Measurements from ENCODE around the gene HNRNPLL. TPM values are rescaled to one million over a fixed set of nuclear protein-coding genes. Genes with fewer than 3 reads are reported as not detected.
A peak's percentile ranks its signal among the peaks of the same experiment; 100 is the strongest.

Gene HNRNPLL
- total and polyA plus RNA-seq, 2 of the 13 experiments (the other 11 are each of a cell fraction or from before 2014, with no cell fraction given), result 49.4 to 103 TPM

DNA sequence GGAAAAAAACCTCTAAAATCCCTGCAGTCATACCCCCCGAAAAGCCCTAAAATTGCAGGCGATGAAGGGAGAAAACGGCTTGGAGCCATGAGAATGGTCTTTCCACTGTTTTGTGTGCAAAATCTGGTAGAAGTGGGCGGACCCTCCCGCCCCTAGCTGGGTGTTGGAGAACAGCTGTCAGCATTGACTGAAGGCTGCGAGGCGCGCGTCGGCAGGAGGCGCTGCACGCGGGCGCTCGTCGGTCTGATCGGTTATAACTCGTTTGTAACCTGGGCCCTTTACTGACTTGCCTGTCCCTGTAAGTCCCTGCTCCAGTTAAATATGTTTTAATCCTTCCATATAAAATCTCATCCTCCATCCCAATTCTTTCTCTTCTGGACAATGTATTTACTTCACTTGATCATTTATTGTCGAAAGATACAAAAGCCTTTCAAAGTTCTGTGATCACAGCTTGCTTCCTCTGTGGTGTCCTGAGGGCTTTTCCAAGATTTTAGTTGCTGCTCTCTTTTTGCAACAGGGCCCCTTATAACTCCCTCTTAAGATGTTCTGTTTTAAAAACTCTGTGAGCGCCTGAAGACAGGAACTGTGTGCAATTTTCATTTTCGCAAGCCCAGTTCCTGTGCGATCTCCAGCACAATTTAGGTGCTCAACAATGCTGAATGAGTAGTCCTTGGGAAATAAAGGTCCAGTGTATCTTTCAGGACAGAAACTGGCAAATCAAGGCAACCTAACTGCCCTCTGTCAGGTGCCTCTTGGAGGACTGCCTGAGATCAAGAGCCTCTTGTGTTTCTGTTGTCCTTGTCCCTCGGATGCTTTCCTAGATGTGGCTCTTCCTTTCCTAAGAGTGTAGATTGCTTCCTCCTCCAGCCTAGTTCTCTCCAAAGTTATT is 918 bp upstream of the HNRNPLL start (continued):
- TF ChIP-seq, protein P1, sequence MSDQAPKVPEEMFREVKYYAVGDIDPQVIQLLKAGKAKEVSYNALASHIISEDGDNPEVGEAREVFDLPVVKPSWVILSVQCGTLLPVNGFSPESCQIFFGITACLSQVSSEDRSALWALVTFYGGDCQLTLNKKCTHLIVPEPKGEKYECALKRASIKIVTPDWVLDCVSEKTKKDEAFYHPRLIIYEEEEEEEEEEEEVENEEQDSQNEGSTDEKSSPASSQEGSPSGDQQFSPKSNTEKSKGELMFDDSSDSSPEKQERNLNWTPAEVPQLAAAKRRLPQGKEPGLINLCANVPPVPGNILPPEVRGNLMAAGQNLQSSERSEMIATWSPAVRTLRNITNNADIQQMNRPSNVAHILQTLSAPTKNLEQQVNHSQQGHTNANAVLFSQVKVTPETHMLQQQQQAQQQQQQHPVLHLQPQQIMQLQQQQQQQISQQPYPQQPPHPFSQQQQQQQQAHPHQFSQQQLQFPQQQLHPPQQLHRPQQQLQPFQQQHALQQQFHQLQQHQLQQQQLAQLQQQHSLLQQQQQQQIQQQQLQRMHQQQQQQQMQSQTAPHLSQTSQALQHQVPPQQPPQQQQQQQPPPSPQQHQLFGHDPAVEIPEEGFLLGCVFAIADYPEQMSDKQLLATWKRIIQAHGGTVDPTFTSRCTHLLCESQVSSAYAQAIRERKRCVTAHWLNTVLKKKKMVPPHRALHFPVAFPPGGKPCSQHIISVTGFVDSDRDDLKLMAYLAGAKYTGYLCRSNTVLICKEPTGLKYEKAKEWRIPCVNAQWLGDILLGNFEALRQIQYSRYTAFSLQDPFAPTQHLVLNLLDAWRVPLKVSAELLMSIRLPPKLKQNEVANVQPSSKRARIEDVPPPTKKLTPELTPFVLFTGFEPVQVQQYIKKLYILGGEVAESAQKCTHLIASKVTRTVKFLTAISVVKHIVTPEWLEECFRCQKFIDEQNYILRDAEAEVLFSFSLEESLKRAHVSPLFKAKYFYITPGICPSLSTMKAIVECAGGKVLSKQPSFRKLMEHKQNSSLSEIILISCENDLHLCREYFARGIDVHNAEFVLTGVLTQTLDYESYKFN (CRISPR knock-in tag; conservative IDR thresholded peaks at IDR 0.05), result peak; percentile 6; the same call in 1 of the 2 replicates
- TF ChIP-seq ZNF615 (CRISPR knock-in tag; IDR thresholded peaks at IDR 0.05; ENCODE audit: borderline replicate concordance), result peak; percentile 95; the same call in 1 of the 2 replicates
- TF ChIP-seq, protein P2, sequence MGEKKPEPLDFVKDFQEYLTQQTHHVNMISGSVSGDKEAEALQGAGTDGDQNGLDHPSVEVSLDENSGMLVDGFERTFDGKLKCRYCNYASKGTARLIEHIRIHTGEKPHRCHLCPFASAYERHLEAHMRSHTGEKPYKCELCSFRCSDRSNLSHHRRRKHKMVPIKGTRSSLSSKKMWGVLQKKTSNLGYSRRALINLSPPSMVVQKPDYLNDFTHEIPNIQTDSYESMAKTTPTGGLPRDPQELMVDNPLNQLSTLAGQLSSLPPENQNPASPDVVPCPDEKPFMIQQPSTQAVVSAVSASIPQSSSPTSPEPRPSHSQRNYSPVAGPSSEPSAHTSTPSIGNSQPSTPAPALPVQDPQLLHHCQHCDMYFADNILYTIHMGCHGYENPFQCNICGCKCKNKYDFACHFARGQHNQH (CRISPR knock-in tag; IDR thresholded peaks at IDR 0.05), result peak; percentile 63; the same call in 1 of the 2 replicates
- TF ChIP-seq, protein P3, sequence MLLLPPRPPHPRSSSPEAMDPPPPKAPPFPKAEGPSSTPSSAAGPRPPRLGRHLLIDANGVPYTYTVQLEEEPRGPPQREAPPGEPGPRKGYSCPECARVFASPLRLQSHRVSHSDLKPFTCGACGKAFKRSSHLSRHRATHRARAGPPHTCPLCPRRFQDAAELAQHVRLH (CRISPR knock-in tag; IDR thresholded peaks at IDR 0.05; ENCODE audit: borderline replicate concordance, low read depth), result 0 out of 2 replicates have a peak, but pooled peaks have one; percentile 44
- no peak; the same call in 1 of the 2 replicates for TF ChIP-seq TP53 (CRISPR knock-in tag; conservative IDR thresholded peaks at IDR 0.05)
- TF ChIP-seq, protein P4, sequence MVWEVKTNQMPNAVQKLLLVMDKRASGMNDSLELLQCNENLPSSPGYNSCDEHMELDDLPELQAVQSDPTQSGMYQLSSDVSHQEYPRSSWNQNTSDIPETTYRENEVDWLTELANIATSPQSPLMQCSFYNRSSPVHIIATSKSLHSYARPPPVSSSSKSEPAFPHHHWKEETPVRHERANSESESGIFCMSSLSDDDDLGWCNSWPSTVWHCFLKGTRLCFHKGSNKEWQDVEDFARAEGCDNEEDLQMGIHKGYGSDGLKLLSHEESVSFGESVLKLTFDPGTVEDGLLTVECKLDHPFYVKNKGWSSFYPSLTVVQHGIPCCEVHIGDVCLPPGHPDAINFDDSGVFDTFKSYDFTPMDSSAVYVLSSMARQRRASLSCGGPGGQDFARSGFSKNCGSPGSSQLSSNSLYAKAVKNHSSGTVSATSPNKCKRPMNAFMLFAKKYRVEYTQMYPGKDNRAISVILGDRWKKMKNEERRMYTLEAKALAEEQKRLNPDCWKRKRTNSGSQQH (CRISPR knock-in tag; IDR thresholded peaks at IDR 0.05; ENCODE audit: low read depth), result 0 out of 2 replicates have a peak, but pooled peaks have one; percentile 61
- no peak for TF ChIP-seq KLF16 (CRISPR knock-in tag; IDR thresholded peaks at IDR 0.05)
- TF ChIP-seq, protein P5, sequence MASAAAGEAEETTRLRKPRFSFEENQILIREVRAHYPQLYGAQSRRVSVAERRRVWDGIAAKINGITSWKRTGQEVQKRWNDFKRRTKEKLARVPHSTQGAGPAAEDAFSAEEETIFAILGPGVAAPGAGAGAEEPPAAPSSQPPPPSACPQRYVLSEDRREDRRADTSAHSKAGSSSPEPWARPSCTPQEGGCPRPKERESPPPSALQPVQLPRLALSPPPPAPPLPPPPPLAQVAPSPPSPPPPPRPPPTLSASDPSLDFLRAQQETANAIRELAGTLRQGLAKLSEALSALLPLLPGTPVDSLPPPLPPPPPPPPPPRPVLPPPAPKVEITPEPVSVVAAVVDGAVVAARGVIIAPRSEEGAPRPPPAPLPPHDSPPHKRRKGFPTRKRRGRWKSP (CRISPR knock-in tag; IDR thresholded peaks at IDR 0.05), result peak; percentile 75
- TF ChIP-seq, protein P6, sequence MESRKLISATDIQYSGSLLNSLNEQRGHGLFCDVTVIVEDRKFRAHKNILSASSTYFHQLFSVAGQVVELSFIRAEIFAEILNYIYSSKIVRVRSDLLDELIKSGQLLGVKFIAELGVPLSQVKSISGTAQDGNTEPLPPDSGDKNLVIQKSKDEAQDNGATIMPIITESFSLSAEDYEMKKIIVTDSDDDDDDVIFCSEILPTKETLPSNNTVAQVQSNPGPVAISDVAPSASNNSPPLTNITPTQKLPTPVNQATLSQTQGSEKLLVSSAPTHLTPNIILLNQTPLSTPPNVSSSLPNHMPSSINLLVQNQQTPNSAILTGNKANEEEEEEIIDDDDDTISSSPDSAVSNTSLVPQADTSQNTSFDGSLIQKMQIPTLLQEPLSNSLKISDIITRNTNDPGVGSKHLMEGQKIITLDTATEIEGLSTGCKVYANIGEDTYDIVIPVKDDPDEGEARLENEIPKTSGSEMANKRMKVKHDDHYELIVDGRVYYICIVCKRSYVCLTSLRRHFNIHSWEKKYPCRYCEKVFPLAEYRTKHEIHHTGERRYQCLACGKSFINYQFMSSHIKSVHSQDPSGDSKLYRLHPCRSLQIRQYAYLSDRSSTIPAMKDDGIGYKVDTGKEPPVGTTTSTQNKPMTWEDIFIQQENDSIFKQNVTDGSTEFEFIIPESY (CRISPR knock-in tag; IDR thresholded peaks at IDR 0.05), result peak; percentile 97
- TF ChIP-seq ARNTL (CRISPR knock-in tag; IDR thresholded peaks at IDR 0.05), result peak; percentile 76; the same call in 1 of the 2 replicates
- 0 out of 2 replicates have a peak, but pooled peaks have one; percentile 41 for TF ChIP-seq CC2D1A (CRISPR knock-in tag; IDR thresholded peaks at IDR 0.05)
- TF ChIP-seq SOX6 (IDR thresholded peaks at IDR 0.05), result no peak
- peak; percentile 49 for TF ChIP-seq SOX6 (CRISPR knock-in tag; IDR thresholded peaks at IDR 0.05)
- TF ChIP-seq TOPORS (CRISPR knock-in tag; IDR thresholded peaks at IDR 0.05), result no peak; the same call in 1 of the 2 replicates
- TF ChIP-seq, protein P7, sequence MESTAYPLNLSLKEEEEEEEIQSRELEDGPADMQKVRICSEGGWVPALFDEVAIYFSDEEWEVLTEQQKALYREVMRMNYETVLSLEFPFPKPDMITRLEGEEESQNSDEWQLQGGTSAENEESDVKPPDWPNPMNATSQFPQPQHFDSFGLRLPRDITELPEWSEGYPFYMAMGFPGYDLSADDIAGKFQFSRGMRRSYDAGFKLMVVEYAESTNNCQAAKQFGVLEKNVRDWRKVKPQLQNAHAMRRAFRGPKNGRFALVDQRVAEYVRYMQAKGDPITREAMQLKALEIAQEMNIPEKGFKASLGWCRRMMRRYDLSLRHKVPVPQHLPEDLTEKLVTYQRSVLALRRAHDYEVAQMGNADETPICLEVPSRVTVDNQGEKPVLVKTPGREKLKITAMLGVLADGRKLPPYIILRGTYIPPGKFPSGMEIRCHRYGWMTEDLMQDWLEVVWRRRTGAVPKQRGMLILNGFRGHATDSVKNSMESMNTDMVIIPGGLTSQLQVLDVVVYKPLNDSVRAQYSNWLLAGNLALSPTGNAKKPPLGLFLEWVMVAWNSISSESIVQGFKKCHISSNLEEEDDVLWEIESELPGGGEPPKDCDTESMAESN (CRISPR knock-in tag; conservative IDR thresholded peaks at IDR 0.05), result 0 out of 2 replicates have a peak, but pooled peaks have one; percentile 38
